ENCODE measurements around the gene TXNL1. TPM values are rescaled to one million over a fixed set of nuclear protein-coding genes. Genes with fewer than 3 reads are reported as not detected.

The TXNL1 gene
- total RNA-seq, 1 experiment from 2014 or later = 86.6 TPM

DNA sequence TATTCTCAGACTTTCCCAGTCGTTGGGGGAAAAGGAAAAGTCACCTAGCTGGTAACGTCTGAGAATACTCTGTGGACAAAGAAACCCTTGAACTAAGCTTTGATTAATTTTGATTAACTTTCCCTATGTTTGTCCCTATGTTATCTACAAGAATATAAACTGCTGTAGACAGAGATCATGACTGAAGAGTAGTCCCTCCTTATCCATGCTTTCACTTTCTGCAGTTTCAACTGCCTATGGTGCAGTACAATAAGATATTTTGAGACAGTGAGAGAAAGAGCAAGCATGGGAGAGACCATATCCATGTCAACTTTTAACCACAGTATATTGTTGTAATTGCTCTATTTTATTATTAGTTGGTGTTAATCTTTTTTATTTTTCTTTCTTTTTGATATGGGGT, 31.8 kb downstream of the TXNL1 start:
- peaks cover 78% of the 10 kb centered on the region for H3K36me3 Mint-ChIP-seq (ENCODE audit: insufficient read depth, unreplicated experiment)
- no peaks in the 10 kb centered on the region for H3K27me3 Mint-ChIP-seq (ENCODE audit: insufficient read depth, unreplicated experiment)
- POLR2A ChIA-PET = interaction anchor here (0.7 kb wide), 1 partner anchor 937 kb away, joined by 3 read pairs; no protein-coding TSS in a partner anchor
- no peak for DNase-seq (ENCODE audit: unreplicated experiment)
- no peak overlapping the region for H3K4me3 Mint-ChIP-seq (ENCODE audit: unreplicated experiment)
- BruUV-seq (replicated peaks) = no TSS peak
- no peaks in the 10 kb centered on the region for H3K4me1 Mint-ChIP-seq (ENCODE audit: insufficient read depth, unreplicated experiment)
- intact Hi-C loops (cut with micrococcal nuclease) = no loop called here
- peak overlapping the region; percentile 51 for H3K27ac Mint-ChIP-seq (ENCODE audit: low read depth, unreplicated experiment)
- no peak for TF ChIP-seq CTCF (IDR thresholded peaks at IDR 0.05; ENCODE audit: unreplicated experiment)
- CTCF ChIA-PET = interaction anchor here (0.7 to 1.4 kb wide), 3 partner anchors 24 to 1371 kb away, joined by 3 to 5 read pairs (median 4); no protein-coding TSS in a partner anchor
- H3K9me3 Mint-ChIP-seq (ENCODE audit: unreplicated experiment) = no peaks in the 10 kb centered on the region

- Mint-ChIP-seq H3K27ac (ENCODE audit: low read depth, unreplicated experiment) (no peak overlapping the region), H3K4me3 (ENCODE audit: unreplicated experiment) (no peak overlapping the region), H3K4me1 (ENCODE audit: insufficient read depth, unreplicated experiment) (no peaks in the 10 kb centered on the region), H3K36me3 (ENCODE audit: insufficient read depth, unreplicated experiment) (peaks cover 12% of the 10 kb centered on the region), H3K9me3 (ENCODE audit: unreplicated experiment) (no peaks in the 10 kb centered on the region), H3K27me3 (ENCODE audit: insufficient read depth, unreplicated experiment) (no peaks in the 10 kb centered on the region)
- CTCF ChIA-PET = interaction anchor here (0.7 to 1.6 kb wide), 2 partner anchors 22 to 1653 kb away, joined by 3 to 6 read pairs; no protein-coding TSS in a partner anchor
- DNase-seq (ENCODE audit: unreplicated experiment) = no peak
- POLR2A ChIA-PET = no interaction called here
- TF ChIP-seq CTCF (IDR thresholded peaks at IDR 0.05; ENCODE audit: unreplicated experiment) = no peak
- intact Hi-C loops (cut with micrococcal nuclease) = no loop called here
- BruUV-seq (replicated peaks) = no TSS peak
Measured at GRCh38 chr18:56598422-56598821, 40.0 kb downstream of the TXNL1 start.

GRCh38 chr18:56593906-56594305, 44.5 kb downstream of the TXNL1 start:
- POLR2A ChIA-PET = no interaction called here
- H3K36me3 Mint-ChIP-seq (ENCODE audit: insufficient read depth, unreplicated experiment) = no peaks in the 10 kb centered on the region
- H3K27me3 Mint-ChIP-seq (ENCODE audit: insufficient read depth, unreplicated experiment) = no peaks in the 10 kb centered on the region
- TF ChIP-seq CTCF (IDR thresholded peaks at IDR 0.05; ENCODE audit: unreplicated experiment) = no peak
- BruUV-seq (replicated peaks) = no TSS peak
- no peaks in the 10 kb centered on the region for H3K4me1 Mint-ChIP-seq (ENCODE audit: insufficient read depth, unreplicated experiment)
- DNase-seq (ENCODE audit: unreplicated experiment) = peak; percentile 16
- H3K27ac Mint-ChIP-seq (ENCODE audit: low read depth, unreplicated experiment) = no peak overlapping the region
- no peaks in the 10 kb centered on the region for H3K9me3 Mint-ChIP-seq (ENCODE audit: unreplicated experiment)
- H3K4me3 Mint-ChIP-seq (ENCODE audit: unreplicated experiment) = no peak overlapping the region
- intact Hi-C loops (cut with micrococcal nuclease) = no loop called here
- CTCF ChIA-PET = no interaction called here

DNA sequence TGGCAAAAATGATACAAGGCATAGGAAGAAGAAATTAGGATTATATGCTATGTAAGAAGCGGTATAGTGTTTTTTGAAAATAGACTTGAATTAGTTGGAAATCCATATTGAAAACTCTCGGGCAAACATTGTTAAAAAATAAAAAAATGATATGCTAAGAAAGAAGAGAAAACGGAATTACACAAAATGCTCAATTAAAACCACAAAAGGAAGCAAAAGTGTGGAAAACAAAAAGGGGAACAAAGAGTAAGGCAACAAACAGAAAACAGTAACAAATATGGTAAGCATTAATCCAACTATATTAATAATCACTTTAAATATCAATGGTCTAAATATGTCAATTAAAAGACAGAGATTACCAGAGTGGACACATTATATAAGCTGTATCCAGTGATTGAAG, 58.4 kb downstream of the TXNL1 start:
- no peak for DNase-seq (ENCODE audit: unreplicated experiment)
- no peaks in the 10 kb centered on the region for H3K36me3 Mint-ChIP-seq (ENCODE audit: insufficient read depth, unreplicated experiment)
- no TSS peak for BruUV-seq (replicated peaks)
- no peak overlapping the region for H3K4me3 Mint-ChIP-seq (ENCODE audit: unreplicated experiment)
- intact Hi-C loops (cut with micrococcal nuclease) = no loop called here
- H3K27me3 Mint-ChIP-seq (ENCODE audit: insufficient read depth, unreplicated experiment) = no peaks in the 10 kb centered on the region
- H3K27ac Mint-ChIP-seq (ENCODE audit: low read depth, unreplicated experiment) = no peak overlapping the region
- H3K9me3 Mint-ChIP-seq (ENCODE audit: unreplicated experiment) = peaks cover 21% of the 10 kb centered on the region
- ChIA-PET POLR2A (interaction anchor here (1.1 kb wide), 1 partner anchor 58 kb away, joined by 3 read pairs; no protein-coding TSS in a partner anchor), CTCF (interaction anchor here (1.6 kb wide), 1 partner anchor 1346 kb away, joined by 5 read pairs; no protein-coding TSS in a partner anchor)
- no peak for TF ChIP-seq CTCF (IDR thresholded peaks at IDR 0.05; ENCODE audit: unreplicated experiment)
- H3K4me1 Mint-ChIP-seq (ENCODE audit: insufficient read depth, unreplicated experiment) = no peaks in the 10 kb centered on the region

Data from MCF 10A (cell line).